C4-2B (cell line): ENCODE results near the gene A4GALT.

Experiments used
- H3K27ac ChIP-seq: fragments of 450-650 bp; 2 replicates; pipeline ENCODE4 v1.5.1; 2017
- CTCF ChIP-seq: fragments of 450-650 bp; conservative IDR thresholded peaks from 2 replicates; pipeline ENCODE4 v1.5.1; 2017; ENCODE audit warnings: mild to moderate bottlenecking
- ZFX ChIP-seq: fragments of 450-650 bp; IDR thresholded peaks from 2 replicates; pipeline ENCODE4 v1.6.1; 2017

A4GALT gene

GRCh38 chr22:42711281-42711731 lies 9.4 kb downstream of the A4GALT start:
- no peak overlapping the region for H3K27ac ChIP-seq
- TF ChIP-seq CTCF (no peak), ZFX (no peak)

DNA sequence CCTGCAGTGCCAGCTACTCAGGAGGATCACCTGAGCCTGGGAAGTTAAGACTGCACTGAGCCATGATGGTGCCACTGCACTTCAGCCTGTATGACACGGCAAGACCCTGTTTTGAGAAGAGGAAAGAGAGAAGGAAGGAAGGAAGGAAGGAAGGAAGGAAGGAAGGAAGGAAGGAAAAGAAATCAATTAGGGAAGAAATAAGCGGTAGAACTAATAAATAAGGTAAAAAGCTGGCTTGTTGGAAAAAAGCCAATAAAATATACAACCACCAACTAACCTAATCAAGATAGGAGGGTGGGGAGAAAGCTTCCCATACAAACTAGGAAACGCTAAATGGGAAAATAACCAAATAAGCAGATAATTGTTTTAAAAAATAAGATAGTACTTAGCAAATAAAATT lies 12.3 kb downstream of the A4GALT start:
- no peak for TF ChIP-seq CTCF
- TF ChIP-seq ZFX = no peak
- H3K27ac ChIP-seq = no peak overlapping the region

- no peak overlapping the region for H3K27ac ChIP-seq
These were observed 13.2 kb downstream of the A4GALT start for GRCh38 chr22:42707496-42707895.

GRCh38 chr22:42704896-42705295 lies 15.8 kb downstream of the A4GALT start:
- TF ChIP-seq ZFX = no peak
- TF ChIP-seq CTCF = no peak
- no peak overlapping the region for H3K27ac ChIP-seq

More at GRCh38 chr22:42707496-42707895, 13.2 kb downstream of the A4GALT start:
- TF ChIP-seq CTCF (no peak), ZFX (no peak)

GRCh38 chr22:42702675-42703074 lies 18.0 kb downstream of the A4GALT start:
- H3K27ac ChIP-seq = no peak overlapping the region
- no peak for TF ChIP-seq CTCF
- TF ChIP-seq ZFX = no peak

DNA sequence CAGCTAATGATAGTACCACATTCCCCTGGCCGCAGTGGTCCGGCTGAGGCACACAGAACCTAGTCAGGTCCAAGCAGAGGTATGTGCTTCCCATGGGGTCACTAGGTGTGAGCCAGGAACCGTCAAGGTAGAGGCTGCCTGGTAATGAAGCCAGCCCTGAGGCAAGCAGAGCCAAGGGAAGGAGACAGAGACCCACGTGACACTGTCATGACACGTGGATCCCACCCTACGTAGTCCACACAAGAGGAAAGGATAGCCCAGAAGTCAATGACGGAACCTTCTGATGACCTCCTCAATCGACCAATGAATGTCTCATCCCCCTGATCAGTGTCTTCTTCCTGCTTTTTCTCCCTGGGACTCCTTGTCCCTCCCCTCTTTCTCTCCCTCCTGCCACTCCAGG lies 19.0 kb downstream of the A4GALT start:
- TF ChIP-seq ZFX (no peak), CTCF (no peak)
- no peak overlapping the region for H3K27ac ChIP-seq

GRCh38 chr22:42700901-42701300 lies 19.8 kb downstream of the A4GALT start:
- no peak overlapping the region for H3K27ac ChIP-seq
- TF ChIP-seq ZFX = no peak

DNA sequence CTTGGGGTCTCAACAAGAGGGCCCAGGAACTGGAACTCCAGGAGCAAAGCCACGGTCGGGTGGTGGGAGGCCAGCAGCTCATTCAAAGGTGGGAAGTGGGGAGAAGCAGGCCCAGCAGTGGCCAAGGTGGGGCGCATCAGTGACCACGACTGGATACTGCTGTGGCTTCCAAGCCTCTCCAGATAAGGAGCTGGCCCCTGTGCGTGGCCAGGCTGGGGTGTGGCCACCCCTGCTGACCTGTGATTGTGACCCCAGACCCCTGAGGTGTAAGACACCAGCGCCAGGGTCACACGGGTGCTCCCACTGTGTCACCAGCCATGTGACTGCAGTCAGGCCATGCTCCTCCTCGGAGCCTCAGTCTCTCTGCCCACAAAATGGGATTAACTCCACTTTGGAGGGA lies 20.3 kb downstream of the A4GALT start:
- TF ChIP-seq CTCF = no peak
- TF ChIP-seq ZFX = no peak
- no peak overlapping the region for H3K27ac ChIP-seq
